NCI-H345 (cell line): ENCODE results near the gene HSD17B2.

Experiments
- DNase-seq: peaks from one replicate; lab custom pipeline; 2025; lab: John Stamatoyannopoulos, UW

HSD17B2 gene

GRCh38 chr16:82019535-82019934, 15.5 kb upstream of the HSD17B2 start:
- DNase-seq, result no peak

DNA sequence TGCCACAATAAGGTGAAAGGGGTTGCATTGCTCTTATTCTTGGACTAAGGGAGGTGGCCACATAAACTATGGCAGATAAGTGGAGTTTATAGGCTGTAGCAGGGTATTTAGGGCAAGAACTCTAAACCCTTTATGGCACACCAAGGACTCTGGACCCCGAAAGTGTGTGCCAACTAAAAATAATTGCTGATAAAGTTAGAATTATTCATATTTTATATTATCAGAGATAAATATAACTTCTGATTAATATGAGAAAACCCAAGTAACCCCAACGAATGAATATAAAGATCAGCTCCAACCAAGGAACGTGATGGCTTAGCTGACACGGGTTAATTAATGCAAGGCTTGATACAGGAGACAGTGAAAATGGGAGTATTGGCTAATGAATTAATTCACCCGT, 15.0 kb upstream of the HSD17B2 start:
- DNase-seq, result no peak

GRCh38 chr16:82023206-82023605, 11.8 kb upstream of the HSD17B2 start:
- DNase-seq, result no peak

DNA sequence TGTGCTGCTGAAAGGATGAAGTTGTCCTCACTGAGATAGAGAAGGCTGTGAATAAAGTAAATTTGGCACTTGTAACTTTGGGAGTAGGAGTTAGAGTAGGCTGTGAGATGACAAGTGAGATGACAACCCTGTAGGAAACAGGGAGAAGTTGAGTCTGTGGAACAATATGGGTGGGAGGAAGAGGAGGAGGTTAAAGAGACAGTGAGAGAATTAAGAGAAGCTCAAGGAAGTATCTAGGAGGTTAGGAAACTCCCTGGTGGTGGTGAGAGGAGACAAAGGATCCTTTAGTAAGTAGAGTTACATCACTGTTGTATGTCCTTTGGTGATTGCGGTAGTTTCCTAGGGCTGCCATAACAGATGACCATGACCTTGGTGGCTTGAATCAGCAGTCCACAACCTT, 10.7 kb upstream of the HSD17B2 start:
- DNase-seq, result no peak

- no peak for DNase-seq
Observed at GRCh38 chr16:82024883-82025282, 10.2 kb upstream of the HSD17B2 start.

DNA sequence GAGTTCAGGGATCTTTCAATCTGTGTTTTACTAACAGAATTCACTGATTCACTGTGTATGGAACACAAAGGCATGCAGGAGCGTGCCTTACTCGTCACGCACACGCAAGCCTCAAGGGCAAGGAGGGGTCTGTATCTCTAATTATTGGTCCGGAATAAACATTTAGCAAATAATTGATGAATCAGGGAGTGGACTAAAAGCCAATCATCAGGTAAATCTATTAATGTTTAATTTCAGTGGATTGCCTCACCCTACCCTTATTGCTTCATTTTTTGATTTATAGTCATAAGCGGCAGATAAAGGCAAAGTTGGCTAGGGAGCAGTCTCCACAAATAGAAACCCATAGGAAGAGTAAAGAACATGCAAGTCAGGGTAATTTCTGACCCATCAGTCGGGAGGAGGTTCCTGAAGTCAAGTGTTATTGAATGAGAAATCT, 7.4 kb upstream of the HSD17B2 start:
- DNase-seq, result no peak

DNA sequence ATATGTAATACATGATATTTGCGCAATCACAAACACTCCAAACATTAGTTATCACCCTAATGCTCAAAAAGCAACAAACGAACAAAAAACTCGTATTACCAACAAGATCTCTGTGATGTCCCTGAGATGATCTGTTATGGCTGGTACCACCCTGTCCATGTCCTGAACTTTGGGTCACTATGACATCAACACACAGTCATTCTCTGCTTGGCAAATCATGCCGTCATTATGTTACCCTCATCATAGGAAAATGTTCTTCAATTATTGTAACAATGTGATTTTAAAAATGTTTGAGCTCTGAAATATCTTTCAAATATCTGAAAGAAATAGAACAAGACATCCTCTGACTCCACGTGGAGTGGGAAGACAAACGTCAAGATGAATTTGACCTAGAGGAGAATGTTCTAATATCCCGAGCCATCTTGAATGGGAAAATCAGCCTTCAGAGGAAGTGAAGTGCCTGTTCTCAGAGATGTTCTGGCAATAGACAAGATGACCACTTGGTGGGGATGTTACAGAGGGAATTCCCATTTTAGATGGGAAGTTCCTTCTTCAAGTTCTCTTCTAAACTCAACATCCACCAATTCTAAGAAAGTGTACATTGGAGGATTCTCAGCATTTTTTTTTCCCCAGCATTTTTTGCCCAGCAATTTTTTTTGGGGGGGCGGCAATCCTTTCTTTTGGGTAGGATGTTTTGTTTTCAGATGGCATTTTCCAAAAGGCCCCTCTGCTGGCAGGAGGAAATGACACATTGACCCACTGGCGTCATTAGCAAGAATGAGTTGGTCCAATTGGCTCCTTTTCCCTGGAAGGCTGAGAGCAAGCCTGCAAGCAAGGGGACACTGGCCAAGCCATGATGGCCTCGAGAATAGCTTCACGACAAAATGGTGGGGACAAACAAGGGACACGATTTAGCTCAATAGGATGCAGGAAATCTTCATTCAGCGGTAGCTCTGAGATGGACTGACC, 3.7 kb upstream of the HSD17B2 start:
- peak; percentile 28 for DNase-seq

- DNase-seq, result peak; percentile 45
Observed at GRCh38 chr16:82033006-82033405, 2.0 kb upstream of the HSD17B2 start.

DNA sequence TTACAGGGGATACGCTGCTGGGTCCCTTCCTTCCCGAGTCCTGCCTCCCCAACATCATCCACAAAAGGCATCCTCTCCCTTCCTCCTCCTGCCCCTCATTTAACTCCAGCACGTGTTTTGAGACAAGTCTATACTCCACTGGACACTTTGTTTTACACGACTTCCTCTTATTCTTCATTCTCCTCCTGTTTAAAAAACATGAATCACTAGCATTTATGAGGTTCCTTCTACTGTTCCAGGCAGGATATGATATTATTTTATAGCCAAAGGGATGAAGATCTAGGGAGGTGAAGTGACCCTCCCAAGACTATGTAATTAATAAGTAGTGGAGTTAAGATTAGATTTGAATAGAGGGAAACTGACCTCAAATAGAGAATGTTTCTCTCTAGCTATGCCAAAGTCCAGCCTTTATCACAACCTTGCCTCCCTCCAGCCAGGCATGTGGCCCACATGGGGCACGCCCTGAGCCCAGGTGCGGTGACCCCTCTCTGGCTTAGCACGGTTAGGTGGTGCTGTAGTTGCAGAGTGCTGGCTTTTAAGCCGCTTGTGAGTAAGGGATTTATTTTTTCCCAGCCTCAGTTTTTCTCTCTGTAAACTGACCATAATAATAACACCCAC, 1.3 kb upstream of the HSD17B2 start:
- no peak for DNase-seq

DNA sequence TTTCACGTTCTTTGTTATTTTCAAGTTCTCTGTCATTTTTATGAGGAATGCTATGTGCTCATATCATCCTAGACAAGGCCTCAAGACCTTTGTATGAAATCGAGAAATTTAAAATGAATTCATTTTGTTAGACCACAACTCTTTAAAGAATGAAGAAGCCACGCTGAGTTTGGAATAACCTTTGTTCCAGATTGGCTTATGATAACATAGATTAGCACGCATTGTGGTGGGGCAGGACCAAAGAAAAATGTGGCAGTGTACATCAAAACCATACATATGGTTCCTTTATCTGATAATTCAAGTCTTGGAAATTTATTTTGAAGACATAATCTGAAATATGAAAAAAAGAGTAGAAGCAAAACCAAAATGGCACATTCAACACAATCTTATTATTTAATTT, 2.2 kb downstream of the HSD17B2 start:
- no peak for DNase-seq

- DNase-seq, result no peak
Observed at GRCh38 chr16:82037666-82038065, 2.6 kb downstream of the HSD17B2 start.

GRCh38 chr16:82040296-82040695, 5.2 kb downstream of the HSD17B2 start:
- DNase-seq, result no peak

GRCh38 chr16:82041542-82041941, 6.5 kb downstream of the HSD17B2 start:
- DNase-seq, result no peak

GRCh38 chr16:82042144-82042543, 7.1 kb downstream of the HSD17B2 start:
- no peak for DNase-seq

DNA sequence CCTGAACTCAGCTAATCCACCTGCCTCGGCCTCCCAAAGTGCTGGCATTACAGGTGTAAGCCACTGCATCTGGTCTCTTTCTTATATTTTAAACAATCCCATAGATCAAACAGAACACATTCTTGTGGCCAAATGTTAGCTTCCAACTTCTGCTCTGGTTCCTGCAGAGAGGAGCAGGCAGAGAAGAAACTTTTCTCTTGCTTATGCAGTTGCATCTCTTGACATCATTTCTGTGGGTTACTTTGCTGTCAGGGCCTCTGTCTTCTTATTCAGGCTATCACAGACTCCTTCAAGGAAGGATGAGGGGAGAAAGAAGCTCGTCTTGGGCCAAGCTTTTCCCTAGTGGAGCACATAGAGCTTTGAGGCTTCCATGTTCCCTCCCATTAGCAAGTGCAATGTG, 7.8 kb downstream of the HSD17B2 start:
- DNase-seq, result no peak

GRCh38 chr16:82043680-82044584, 8.9 kb downstream of the HSD17B2 start:
- DNase-seq, result no peak

- DNase-seq, result no peak
Observed at GRCh38 chr16:82044585-82044911, 9.5 kb downstream of the HSD17B2 start.

DNA sequence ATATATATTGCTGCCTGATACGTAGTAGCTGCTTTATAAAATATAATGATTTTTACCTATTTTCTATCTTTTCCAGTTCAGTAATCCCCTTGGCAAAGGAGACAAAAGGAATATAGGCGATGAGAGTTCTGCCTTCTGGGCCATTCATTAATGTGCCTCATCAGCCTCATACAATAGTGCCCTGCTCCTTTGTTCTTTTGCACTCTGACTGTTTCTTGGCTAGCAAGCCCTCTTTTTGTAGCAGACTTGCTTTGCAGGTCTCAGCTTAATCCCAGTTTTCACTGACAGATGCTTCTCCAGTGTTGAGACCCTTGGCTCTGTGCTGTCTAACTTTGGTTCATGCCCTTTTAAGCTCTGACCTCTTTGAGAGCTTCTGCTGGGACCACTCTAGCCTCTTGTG, 10.4 kb downstream of the HSD17B2 start:
- DNase-seq, result no peak

DNA sequence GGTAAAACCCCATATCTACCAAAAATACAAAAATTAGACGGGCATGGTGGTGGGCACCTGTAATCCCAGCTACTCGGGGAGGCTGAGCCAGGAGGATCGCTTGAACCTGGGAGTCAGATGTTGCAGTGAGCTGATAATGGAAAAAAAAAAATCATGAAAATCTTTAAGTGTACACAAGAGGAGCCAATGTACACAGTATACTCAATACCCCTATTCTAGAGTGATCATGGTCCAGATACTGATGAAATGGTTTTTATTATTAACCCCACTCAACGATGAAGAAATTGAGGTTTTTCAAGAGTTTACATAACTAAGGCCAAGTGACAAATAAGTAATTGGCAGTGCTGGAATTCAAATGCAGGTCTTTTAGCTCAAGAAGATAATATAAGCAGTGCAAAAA, 11.5 kb downstream of the HSD17B2 start:
- DNase-seq, result no peak

DNA sequence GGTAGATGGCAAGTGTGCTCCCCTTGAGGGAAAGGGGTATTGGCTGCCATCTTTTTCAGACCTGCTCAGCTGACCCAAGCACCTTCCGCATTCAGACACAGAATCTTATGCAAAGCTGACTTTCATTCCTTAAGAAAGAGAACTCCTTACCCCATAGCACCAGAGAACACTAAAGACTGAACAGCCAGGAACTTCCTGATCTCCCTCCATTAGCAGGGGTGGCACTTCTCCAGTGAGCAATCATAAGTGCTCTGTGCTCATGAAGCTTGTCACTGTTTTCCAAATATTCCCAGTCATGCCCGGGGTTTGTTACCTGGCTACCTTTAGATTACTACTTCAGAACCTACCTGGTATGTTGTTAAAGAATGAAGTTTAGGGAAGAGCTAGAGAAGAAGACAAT, 11.9 kb downstream of the HSD17B2 start:
- no peak for DNase-seq

- DNase-seq, result no peak
Observed at GRCh38 chr16:82047374-82047773, 12.3 kb downstream of the HSD17B2 start.

DNA sequence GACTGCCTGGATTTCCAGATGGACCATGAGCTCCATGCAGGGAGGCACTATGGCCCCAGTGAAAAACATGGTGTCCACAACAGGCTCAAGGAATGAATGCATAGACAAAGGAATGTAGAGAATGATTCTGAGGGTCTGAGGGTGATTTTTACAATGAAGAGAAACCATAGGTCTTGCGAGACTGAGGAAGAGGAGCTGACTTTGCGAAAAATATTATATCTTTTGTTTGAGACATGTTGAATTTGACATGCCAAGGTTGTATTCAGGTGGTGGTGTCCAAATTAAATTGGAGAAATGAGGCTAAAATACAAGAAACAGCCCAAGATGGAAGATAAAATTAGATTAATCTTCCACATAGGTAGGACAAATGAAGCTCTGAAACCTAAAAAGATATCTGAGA, 12.7 kb downstream of the HSD17B2 start:
- DNase-seq, result no peak

- DNase-seq, result no peak
Observed at GRCh38 chr16:82049484-82049883, 14.4 kb downstream of the HSD17B2 start.
